Measurements from ENCODE around the gene SLC35F3. TPM values are rescaled to one million over a fixed set of nuclear protein-coding genes. Genes with fewer than 3 reads are reported as not detected.

Gene SLC35F3
- 10 to 100 TPM; 34.4 to 35.7 TPM for total RNA-seq

DNA sequence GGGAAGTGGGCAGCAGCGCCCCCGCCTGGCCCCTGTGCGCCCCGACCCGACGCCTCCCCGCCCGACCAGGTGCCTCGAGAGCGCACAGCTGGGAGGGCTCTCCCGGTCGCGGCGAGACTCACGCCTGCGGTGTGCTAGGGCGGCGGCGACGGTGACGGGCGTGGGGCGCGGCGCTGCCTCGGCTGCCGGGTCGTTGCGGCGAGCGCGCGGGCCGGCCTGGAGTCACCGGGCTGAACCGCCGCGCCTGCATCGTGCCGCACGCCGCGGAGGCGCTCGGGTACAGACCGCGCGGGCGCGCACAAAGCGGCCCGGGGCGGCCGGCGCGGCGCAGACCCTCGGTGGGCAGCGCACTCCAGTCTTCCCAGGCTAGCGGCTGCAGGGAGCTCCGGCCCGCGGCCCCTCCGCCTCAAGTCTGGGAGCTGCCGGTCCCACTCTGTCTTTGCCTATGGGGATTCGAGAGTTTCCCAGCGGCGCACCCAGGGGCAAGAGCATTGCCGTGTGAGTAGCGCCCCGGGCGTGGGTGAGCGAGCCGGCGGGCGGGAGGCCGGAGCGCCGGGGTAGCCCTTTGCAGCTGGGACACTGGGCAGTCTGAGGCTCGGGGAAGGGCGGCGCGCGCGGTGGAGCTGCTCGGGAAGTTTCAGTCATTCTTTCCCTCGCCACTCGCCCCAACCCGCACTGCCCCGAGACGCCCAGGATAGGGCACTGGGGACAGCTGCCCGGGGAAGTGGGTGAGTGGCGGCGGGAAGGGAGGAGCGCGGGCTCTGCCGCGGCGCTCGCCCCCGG lies at the start of gene SLC35F3:
SLC35F3 (plus strand) TSS at position 44 of the 783 bp plus-strand sequence.
- POLR2A ChIA-PET = no interaction called here
- no peak within 1 kb of the TSS for H3K4me3 Mint-ChIP-seq
- H3K4me1 Mint-ChIP-seq (ENCODE audit: low read depth) = peaks cover 3% of the 10 kb centered on the region
- no peaks in the 10 kb centered on the region for H3K9me3 Mint-ChIP-seq (ENCODE audit: insufficient read depth)
- no peak within 1 kb of the TSS for H3K27ac Mint-ChIP-seq
- CTCF ChIA-PET = no interaction called here
- H3K27me3 Mint-ChIP-seq (ENCODE audit: low read depth) = peaks cover 32% of the 10 kb centered on the region
- no peak for DNase-seq
- ATAC-seq = peak; percentile 60
- peaks cover 2% of the 10 kb centered on the region for H3K36me3 Mint-ChIP-seq (ENCODE audit: low read depth)

DNA sequence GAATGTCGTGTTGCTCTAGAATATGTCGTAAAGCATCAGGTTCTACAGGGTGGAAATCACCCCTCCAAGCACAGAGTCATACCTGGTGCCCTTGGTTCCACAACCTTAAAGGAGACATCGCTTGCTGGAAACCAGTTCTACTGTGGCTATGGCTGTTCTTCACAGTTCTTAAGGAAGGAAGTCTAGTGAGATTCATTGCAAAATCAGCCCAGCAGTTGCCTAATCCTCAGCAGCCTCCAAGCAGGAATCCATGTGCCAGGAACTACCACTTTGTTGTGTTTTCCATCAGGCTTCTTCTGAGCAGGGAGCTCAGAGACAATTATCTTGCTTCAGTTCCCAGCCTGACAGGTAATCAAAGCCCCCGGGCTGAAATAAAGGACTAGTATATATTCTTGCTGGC lies 45.0 kb upstream of the SLC35F3 start:
- H3K36me3 Mint-ChIP-seq (ENCODE audit: low read depth) = no peaks in the 10 kb centered on the region
- ChIA-PET POLR2A (no interaction called here), CTCF (no interaction called here)
- no peaks in the 10 kb centered on the region for H3K9me3 Mint-ChIP-seq (ENCODE audit: insufficient read depth)
- H3K27me3 Mint-ChIP-seq (ENCODE audit: low read depth) = no peaks in the 10 kb centered on the region
- no peaks in the 10 kb centered on the region for H3K4me1 Mint-ChIP-seq (ENCODE audit: low read depth)
- no peak overlapping the region for H3K4me3 Mint-ChIP-seq
- ATAC-seq (no peak), DNase-seq (no peak)
- no peak overlapping the region for H3K27ac Mint-ChIP-seq

GRCh38 chr1:233863901-233864545 lies 40.5 kb upstream of the SLC35F3 start:
- H3K27me3 Mint-ChIP-seq (ENCODE audit: low read depth) = no peaks in the 10 kb centered on the region
- peaks cover 8% of the 10 kb centered on the region for H3K9me3 Mint-ChIP-seq (ENCODE audit: insufficient read depth)
- POLR2A ChIA-PET = no interaction called here
- H3K4me3 Mint-ChIP-seq = no peak overlapping the region
- no peaks in the 10 kb centered on the region for H3K4me1 Mint-ChIP-seq (ENCODE audit: low read depth)
- DNase-seq = no peak
- H3K36me3 Mint-ChIP-seq (ENCODE audit: low read depth) = no peaks in the 10 kb centered on the region
- ATAC-seq = no peak
- CTCF ChIA-PET = no interaction called here
- no peak overlapping the region for H3K27ac Mint-ChIP-seq

GRCh38 chr1:233864578-233864977 lies 39.9 kb upstream of the SLC35F3 start:
- Mint-ChIP-seq H3K27me3 (ENCODE audit: low read depth) (no peaks in the 10 kb centered on the region), H3K4me3 (no peak overlapping the region), H3K27ac (no peak overlapping the region), H3K36me3 (ENCODE audit: low read depth) (no peaks in the 10 kb centered on the region), H3K4me1 (ENCODE audit: low read depth) (no peaks in the 10 kb centered on the region), H3K9me3 (ENCODE audit: insufficient read depth) (peaks cover 8% of the 10 kb centered on the region)
- no peak for DNase-seq
- POLR2A ChIA-PET = no interaction called here
- ATAC-seq = no peak
- CTCF ChIA-PET = no interaction called here

GRCh38 chr1:233865216-233865615 lies 39.3 kb upstream of the SLC35F3 start:
- Mint-ChIP-seq H3K27ac (no peak overlapping the region), H3K4me1 (ENCODE audit: low read depth) (no peaks in the 10 kb centered on the region), H3K9me3 (ENCODE audit: insufficient read depth) (peaks cover 8% of the 10 kb centered on the region), H3K36me3 (ENCODE audit: low read depth) (no peaks in the 10 kb centered on the region), H3K4me3 (no peak overlapping the region), H3K27me3 (ENCODE audit: low read depth) (no peaks in the 10 kb centered on the region)
- ChIA-PET CTCF (no interaction called here), POLR2A (no interaction called here)
- DNase-seq = no peak
- ATAC-seq = no peak

- Mint-ChIP-seq H3K27me3 (ENCODE audit: low read depth) (no peaks in the 10 kb centered on the region), H3K4me1 (ENCODE audit: low read depth) (no peaks in the 10 kb centered on the region), H3K9me3 (ENCODE audit: insufficient read depth) (peaks cover 8% of the 10 kb centered on the region), H3K36me3 (ENCODE audit: low read depth) (no peaks in the 10 kb centered on the region), H3K27ac (no peak overlapping the region), H3K4me3 (no peak overlapping the region)
- DNase-seq (no peak), ATAC-seq (no peak)
- POLR2A ChIA-PET = interaction anchor here (0.6 kb wide), 1 partner anchor 108 kb away, joined by 3 read pairs; no protein-coding TSS in a partner anchor
- CTCF ChIA-PET = no interaction called here
These were observed 38.6 kb upstream of the SLC35F3 start for GRCh38 chr1:233865902-233866301.

DNA sequence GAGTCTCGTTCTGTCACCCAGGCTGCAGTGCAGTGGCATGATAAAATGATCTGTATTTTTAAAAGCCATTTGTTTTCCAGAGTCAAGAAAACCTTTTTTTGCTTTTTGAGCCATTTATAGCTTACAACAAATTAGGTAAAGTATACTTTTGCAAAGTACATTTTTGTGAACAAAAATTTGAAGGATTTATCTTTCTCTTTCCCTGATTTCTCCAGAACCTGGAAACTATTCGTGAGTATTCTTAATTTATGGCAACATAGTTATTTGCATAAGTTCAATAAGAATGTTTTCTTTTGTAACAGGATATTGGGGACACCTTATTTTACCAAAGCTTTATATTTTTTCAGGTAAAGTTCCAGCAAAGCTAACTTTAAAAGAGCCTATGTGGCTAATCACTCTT lies 37.4 kb upstream of the SLC35F3 start:
- Mint-ChIP-seq H3K27ac (no peak overlapping the region), H3K4me3 (no peak overlapping the region), H3K27me3 (ENCODE audit: low read depth) (no peaks in the 10 kb centered on the region), H3K36me3 (ENCODE audit: low read depth) (no peaks in the 10 kb centered on the region), H3K9me3 (ENCODE audit: insufficient read depth) (peaks cover 8% of the 10 kb centered on the region), H3K4me1 (ENCODE audit: low read depth) (no peaks in the 10 kb centered on the region)
- POLR2A ChIA-PET = no interaction called here
- ATAC-seq (no peak), DNase-seq (no peak)
- CTCF ChIA-PET = no interaction called here

GRCh38 chr1:233868461-233868860 lies 36.0 kb upstream of the SLC35F3 start:
- CTCF ChIA-PET = no interaction called here
- Mint-ChIP-seq H3K4me1 (ENCODE audit: low read depth) (no peaks in the 10 kb centered on the region), H3K36me3 (ENCODE audit: low read depth) (no peaks in the 10 kb centered on the region)

DNA sequence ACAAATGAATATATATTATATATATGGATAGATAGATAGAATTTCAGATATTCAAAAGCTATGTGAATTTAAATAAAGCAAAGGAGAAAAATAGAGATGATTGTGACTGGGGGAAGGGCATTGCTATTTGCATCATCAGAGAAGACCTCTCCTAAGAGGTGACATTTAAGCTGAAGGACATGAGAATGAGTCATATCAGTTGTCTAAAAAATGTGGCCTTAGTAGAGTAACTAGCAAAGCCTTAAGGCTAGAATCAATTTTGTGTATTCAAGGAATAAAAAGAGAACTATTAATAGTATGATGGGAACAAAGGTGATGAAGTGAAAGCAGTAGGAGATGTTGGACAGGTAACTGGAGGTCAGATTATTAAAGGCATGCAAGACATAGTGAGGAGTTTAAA lies 34.8 kb upstream of the SLC35F3 start:
- Mint-ChIP-seq H3K4me1 (ENCODE audit: low read depth) (no peaks in the 10 kb centered on the region), H3K4me3 (no peak overlapping the region), H3K9me3 (ENCODE audit: insufficient read depth) (peaks cover 8% of the 10 kb centered on the region), H3K36me3 (ENCODE audit: low read depth) (no peaks in the 10 kb centered on the region), H3K27ac (no peak overlapping the region), H3K27me3 (ENCODE audit: low read depth) (no peaks in the 10 kb centered on the region)
- no peak for ATAC-seq
- CTCF ChIA-PET = no interaction called here
- POLR2A ChIA-PET = no interaction called here
- DNase-seq = no peak

More at GRCh38 chr1:233868461-233868860, 36.0 kb upstream of the SLC35F3 start:
- no peaks in the 10 kb centered on the region for H3K27me3 Mint-ChIP-seq (ENCODE audit: low read depth)
- no peak for ATAC-seq
- no peak for DNase-seq
- no peak overlapping the region for H3K4me3 Mint-ChIP-seq
- no peak overlapping the region for H3K27ac Mint-ChIP-seq
- POLR2A ChIA-PET = no interaction called here
- H3K9me3 Mint-ChIP-seq (ENCODE audit: insufficient read depth) = peaks cover 8% of the 10 kb centered on the region

- Mint-ChIP-seq H3K9me3 (ENCODE audit: insufficient read depth) (no peaks in the 10 kb centered on the region), H3K27me3 (ENCODE audit: low read depth) (no peaks in the 10 kb centered on the region), H3K4me3 (no peak overlapping the region), H3K27ac (no peak overlapping the region), H3K36me3 (ENCODE audit: low read depth) (no peaks in the 10 kb centered on the region), H3K4me1 (ENCODE audit: low read depth) (no peaks in the 10 kb centered on the region)
- POLR2A ChIA-PET = no interaction called here
- no peak for DNase-seq
- ATAC-seq = no peak
- CTCF ChIA-PET = no interaction called here
These were observed 30.8 kb upstream of the SLC35F3 start for GRCh38 chr1:233873666-233874065.

DNA sequence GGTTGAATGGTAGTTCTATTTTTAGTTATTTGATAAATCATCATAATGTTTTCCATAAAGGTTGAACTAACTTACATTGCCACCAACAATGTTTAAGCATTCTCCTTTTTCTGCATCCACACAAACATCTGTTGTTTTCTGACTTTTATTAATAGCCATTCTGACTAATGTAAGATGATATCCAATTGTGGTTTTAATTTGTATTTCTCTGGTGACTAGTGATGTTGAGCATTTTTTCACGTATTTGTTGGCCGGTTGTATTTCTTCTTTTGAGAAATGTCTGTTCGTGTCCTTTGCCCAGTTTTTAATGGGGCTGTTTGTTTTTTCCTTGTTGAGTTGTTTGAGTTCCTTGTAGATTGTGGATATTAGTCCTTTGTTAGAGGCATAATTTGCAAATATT lies 24.6 kb upstream of the SLC35F3 start:
- no peaks in the 10 kb centered on the region for H3K36me3 Mint-ChIP-seq (ENCODE audit: low read depth)
- ATAC-seq (no peak), DNase-seq (no peak)
- CTCF ChIA-PET = no interaction called here
- H3K9me3 Mint-ChIP-seq (ENCODE audit: insufficient read depth) = no peaks in the 10 kb centered on the region
- no peaks in the 10 kb centered on the region for H3K27me3 Mint-ChIP-seq (ENCODE audit: low read depth)
- POLR2A ChIA-PET = no interaction called here
- H3K27ac Mint-ChIP-seq = no peak overlapping the region
- H3K4me1 Mint-ChIP-seq (ENCODE audit: low read depth) = no peaks in the 10 kb centered on the region
- H3K4me3 Mint-ChIP-seq = no peak overlapping the region

DNA sequence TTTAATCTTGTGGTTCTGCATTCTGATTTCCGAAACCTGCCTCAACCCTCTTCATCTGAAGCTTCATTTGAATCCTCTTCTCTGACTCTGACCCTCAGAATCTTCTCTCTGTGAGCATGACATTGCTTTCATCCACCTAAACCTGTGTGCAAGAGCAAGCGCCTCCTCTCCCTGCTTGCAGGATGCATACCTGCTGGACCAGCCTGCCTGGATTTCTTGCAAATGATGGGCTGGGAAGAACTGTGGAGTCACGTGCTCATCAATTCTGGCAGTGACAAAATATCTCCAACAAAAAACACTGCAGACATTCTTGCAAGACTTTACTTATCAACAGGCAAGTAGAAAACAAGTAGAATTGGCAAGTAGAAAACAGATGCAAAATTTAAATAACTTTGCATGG lies 20.8 kb upstream of the SLC35F3 start:
- ChIA-PET CTCF (no interaction called here), POLR2A (no interaction called here)
- no peaks in the 10 kb centered on the region for H3K27me3 Mint-ChIP-seq (ENCODE audit: low read depth)
- no peaks in the 10 kb centered on the region for H3K9me3 Mint-ChIP-seq (ENCODE audit: insufficient read depth)
- H3K27ac Mint-ChIP-seq = no peak overlapping the region
- H3K36me3 Mint-ChIP-seq (ENCODE audit: low read depth) = no peaks in the 10 kb centered on the region
- no peak overlapping the region for H3K4me3 Mint-ChIP-seq
- ATAC-seq (no peak), DNase-seq (no peak)
- H3K4me1 Mint-ChIP-seq (ENCODE audit: low read depth) = no peaks in the 10 kb centered on the region
